ENCODE results near the gene NCKAP5L. TPM values are rescaled to one million over a fixed set of nuclear protein-coding genes. Genes with fewer than 3 reads are reported as not detected.

The NCKAP5L gene
- total and polyA plus RNA-seq, 2 of the 8 experiments (the other 6 are each of a cell fraction or from before 2014, with no cell fraction given) = 9.4 to 27.9 TPM

- no peak overlapping the region for H2BK20ac ChIP-seq (ENCODE audit: low read length)
- peaks cover 3% of the 10 kb centered on the region for H3K23me2 ChIP-seq (ENCODE audit: low read depth, low read length)
- peak overlapping the region; percentile 90 to 98 (median 98) for H3K9ac ChIP-seq (replicated peaks in 1 of 4; ENCODE audit: extremely low read depth in 1 of 4, low read depth in 3 of 4, low read length in 3 of 4)
- H2AK5ac ChIP-seq (ENCODE audit: low read depth, low read length) = 0 out of 2 replicates have a peak overlapping the region, but pooled peaks have one; percentile 11
- no peak overlapping the region for H2BK15ac ChIP-seq (ENCODE audit: low read length)
- no peak overlapping the region for H3K14ac ChIP-seq (ENCODE audit: insufficient read length)
- peak overlapping the region; percentile 98 for H2BK5ac ChIP-seq (ENCODE audit: low read depth, low read length)
- no peak overlapping the region for H2BK120ac ChIP-seq (replicated peaks; ENCODE audit: low read depth, low read length)
- ChIA-PET CTCF (ENCODE audit: partially characterized antibody) (interaction anchor here (0.7 to 2.7 kb wide), 29 partner anchors 10 to 400 kb away, joined by 3 to 14 read pairs (median 4); partner anchors contain the start of gene FAM186B), POLR2A (ENCODE audit: partially characterized antibody) (interaction anchor here (0.6 to 2.7 kb wide), 61 partner anchors 8 to 580 kb away, joined by 3 to 25 read pairs (median 6); partner anchors contain the start of genes BCDIN3D, FAM186B, FMNL3 and NCKAP5L)
- no peak overlapping the region for H3K23ac ChIP-seq (ENCODE audit: insufficient read length)
- peak overlapping the region; percentile 69 to 89 for H3K4me2 ChIP-seq (ENCODE audit: insufficient read depth in 1 of 2, low read depth in 2 of 2, low read length in 2 of 2)
- H2BK12ac ChIP-seq (ENCODE audit: low read depth, low read length) = peak overlapping the region; percentile 41; the same call in 1 of the 2 replicates
- H3K27me3 ChIP-seq (replicated peaks in 1 of 4; ENCODE audit: control insufficient read depth in 3 of 4, extremely low read depth in 1 of 4, insufficient read depth in 3 of 4, low read length in 3 of 4) = no peaks in the 10 kb centered on the region
- H3K9me3 ChIP-seq (ENCODE audit: insufficient read depth in 2 of 2, low read depth in 1 of 2, low read length in 1 of 2) = no peaks in the 10 kb centered on the region
- H3K18ac ChIP-seq (ENCODE audit: extremely low read depth, low read length) = 0 out of 2 replicates have a peak overlapping the region, but pooled peaks have one; percentile 97
- H3K4ac ChIP-seq (replicated peaks; ENCODE audit: insufficient read length, low read depth, low read length) = no peak overlapping the region
- 0 out of 2 replicates have a peak, but pooled peaks cover 3% of the 10 kb centered on the region for H3K79me1 ChIP-seq (ENCODE audit: low read depth, low read length)
- no peak overlapping the region for H2AFZ ChIP-seq (ENCODE audit: low read length)
- peaks cover 43 to 53% of the 10 kb centered on the region in 2 experiments for H3K79me2 ChIP-seq (ENCODE audit: control insufficient read depth in 1 of 2, insufficient read depth in 2 of 2, low read length in 2 of 2)
- H3K27ac ChIP-seq (ENCODE audit: low read depth, low read length) = peak overlapping the region; percentile 93
- peaks cover 29 to 30% of the 10 kb centered on the region in 2 experiments for H4K20me1 ChIP-seq (replicated peaks in 1 of 2; ENCODE audit: control insufficient read depth in 1 of 2, insufficient read depth in 2 of 2, low read length in 2 of 2)
- peaks cover 0 to 4% (median 0%) of the 10 kb centered on the region in 4 experiments; a peak in 2 of 8 replicates for H3K36me3 ChIP-seq (ENCODE audit: control insufficient read depth in 2 of 4, insufficient read depth in 4 of 4, low read length in 3 of 4)
- H3K56ac ChIP-seq (replicated peaks; ENCODE audit: insufficient read length, low read depth, low read length) = peak overlapping the region; percentile 43
- no peak overlapping the region for H4K5ac ChIP-seq (ENCODE audit: insufficient read length, low read depth, low read length)
- DNase-seq (ENCODE audit: low read depth in 1 of 2, low spot score in 2 of 2) (peak; percentile 27 to 82), FAIRE-seq (no peak)
- no peak overlapping the region for H4K91ac ChIP-seq (replicated peaks; ENCODE audit: insufficient read length, low read length)
- peaks cover 0 to 3% (median 2%) of the 10 kb centered on the region in 4 experiments; a peak in 2 of 7 replicates for H3K4me1 ChIP-seq (replicated peaks in 1 of 4; ENCODE audit: control insufficient read depth in 3 of 4, insufficient read depth in 4 of 4, low read length in 3 of 4)
- peak overlapping the region; percentile 96; the same call in 1 of the 2 replicates for H4K8ac ChIP-seq (ENCODE audit: extremely low read depth, insufficient read depth, low read length)
- H3K4me3 ChIP-seq (ENCODE audit: extremely low read depth in 1 of 4, insufficient read depth in 2 of 4, low read depth in 3 of 4, low read length in 4 of 4) = peak overlapping the region; percentile 74 to 95 (median 82)
- WGBS, 2 experiments (ENCODE audit: extremely low coverage in 1 of 2, insufficient coverage in 1 of 2, insufficient read length in 1 of 2, insufficient replicate concordance in 2 of 2, low coverage in 1 of 2, low lambda C conversion rate in 2 of 2, missing lambda C conversion rate in 1 of 2) = 9% methylated on average over 9 of the region's 35 CpGs; no CpG with 5 or more reads in 1 of the 2 experiments
- TF ChIP-seq SIN3A (conservative IDR thresholded peaks at IDR 0.05 in 1 of 2, IDR thresholded peaks at IDR 0.05 in 1 of 2; ENCODE audit: low read depth in 1 of 2, low read length in 2 of 2) (peak in 1 of 2 experiments; percentile 11; a peak in 1 of 4 replicates), NANOG (IDR thresholded peaks at IDR 0.05; ENCODE audit: insufficient read depth, low read depth, low read length, poor library complexity, severe bottlenecking) (no peak), SP4 (IDR thresholded peaks at IDR 0.05; ENCODE audit: low read length) (no peak), KDM5A (IDR thresholded peaks at IDR 0.05; ENCODE audit: low read length) (0 out of 2 replicates have a peak, but pooled peaks have one; percentile 15), POLR2A (IDR thresholded peaks at IDR 0.05; ENCODE audit: control extremely low read depth in 1 of 2, low read depth in 2 of 2, low read length in 2 of 2) (peak in 1 of 2 experiments; percentile 85; a peak in 1 of 3 replicates), MAX (IDR thresholded peaks at IDR 0.05) (0 out of 2 replicates have a peak, but pooled peaks have one; percentile 12), E2F6 (IDR thresholded peaks at IDR 0.05) (peak; percentile 49; the same call in 1 of the 2 replicates), POLR2AphosphoS5 (IDR thresholded peaks at IDR 0.05; ENCODE audit: low read depth, low read length) (no peak), KDM4A (IDR thresholded peaks at IDR 0.05; ENCODE audit: low read depth, low read length, severe bottlenecking) (no peak), JUND (IDR thresholded peaks at IDR 0.05; ENCODE audit: low read length) (no peak; the same call in 1 of the 2 replicates)
These were observed 86.2 kb downstream of the NCKAP5L start for GRCh38 chr12:49741882-49742620.

Data from H1 (cell line).